ENCODE data around the gene LSM6.
A peak's percentile ranks its signal among the peaks of the same experiment; 100 is the strongest.

The LSM6 gene

DNA sequence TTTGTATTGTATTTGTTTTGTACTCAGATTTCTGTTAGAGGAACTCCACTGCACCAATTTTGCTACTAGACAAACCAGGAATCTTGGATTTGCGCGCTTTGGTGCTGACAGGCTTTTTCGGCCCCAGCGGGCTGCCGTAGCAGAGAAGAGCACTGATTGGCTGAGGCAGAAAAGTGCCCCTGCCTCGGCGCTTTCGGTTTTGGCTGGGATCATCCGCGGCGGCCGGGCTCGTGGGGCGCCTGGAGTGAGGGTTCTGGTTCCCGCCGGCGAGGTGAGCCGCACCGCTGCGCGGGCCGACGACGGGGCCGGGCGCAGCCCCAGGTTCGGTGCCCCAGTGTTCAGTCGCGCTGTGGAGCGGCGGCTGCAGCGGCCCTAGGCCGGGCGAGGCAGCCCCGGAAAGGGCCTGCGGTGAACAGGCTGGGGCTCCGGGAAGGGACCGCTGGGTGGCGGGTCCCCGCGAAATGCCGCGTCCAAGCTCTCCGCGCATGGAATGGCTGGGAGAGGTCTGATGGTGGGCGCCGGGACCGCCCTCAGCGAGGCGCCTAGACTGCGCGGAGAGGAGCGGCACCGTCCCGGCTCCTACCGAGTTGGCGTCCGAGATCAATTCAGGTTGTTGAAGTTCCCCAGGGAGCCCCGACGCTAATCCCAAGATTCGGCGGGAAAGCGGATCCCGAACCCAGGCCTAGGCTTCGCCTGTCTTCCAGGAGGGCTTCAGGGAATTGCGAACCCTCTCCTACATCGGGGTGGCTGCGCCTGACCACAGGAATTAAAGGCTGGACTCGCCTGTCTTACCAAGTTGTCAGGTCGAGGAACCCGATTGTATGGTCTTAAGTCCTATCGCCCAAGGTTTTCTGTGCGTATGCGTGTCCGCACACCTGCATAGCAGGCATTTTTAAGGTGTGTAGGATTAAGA, at the start of gene LSM6:
TSS of gene LSM6 (plus strand) at position 178 of the 913 bp plus-strand sequence. CDS start 7,204 bp downstream, outside the sequence.
- peak; percentile 67 for DNase-seq (ENCODE audit: low read depth, low spot score)

DNA sequence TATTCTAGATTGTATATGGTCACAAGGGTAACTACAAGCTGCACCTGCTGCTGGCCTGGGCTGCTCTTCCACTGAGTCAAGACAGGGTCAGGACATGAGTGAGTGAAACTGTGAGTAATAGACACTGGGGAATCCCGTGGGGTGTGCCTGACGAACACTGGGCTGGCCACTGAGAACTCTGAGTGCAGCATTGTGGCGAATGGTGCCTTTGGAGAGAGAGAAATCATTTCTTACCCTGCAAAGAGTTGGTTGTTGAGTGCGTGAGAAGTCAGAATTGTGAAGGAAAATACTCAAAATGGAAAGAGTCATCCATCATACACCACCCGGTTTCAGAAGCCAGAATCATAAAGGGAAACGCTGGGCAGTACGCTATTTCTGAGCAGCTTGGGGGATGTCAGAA, 43.1 kb upstream of the LSM6 start:
- DNase-seq (ENCODE audit: low read depth, low spot score): no peak

DNA sequence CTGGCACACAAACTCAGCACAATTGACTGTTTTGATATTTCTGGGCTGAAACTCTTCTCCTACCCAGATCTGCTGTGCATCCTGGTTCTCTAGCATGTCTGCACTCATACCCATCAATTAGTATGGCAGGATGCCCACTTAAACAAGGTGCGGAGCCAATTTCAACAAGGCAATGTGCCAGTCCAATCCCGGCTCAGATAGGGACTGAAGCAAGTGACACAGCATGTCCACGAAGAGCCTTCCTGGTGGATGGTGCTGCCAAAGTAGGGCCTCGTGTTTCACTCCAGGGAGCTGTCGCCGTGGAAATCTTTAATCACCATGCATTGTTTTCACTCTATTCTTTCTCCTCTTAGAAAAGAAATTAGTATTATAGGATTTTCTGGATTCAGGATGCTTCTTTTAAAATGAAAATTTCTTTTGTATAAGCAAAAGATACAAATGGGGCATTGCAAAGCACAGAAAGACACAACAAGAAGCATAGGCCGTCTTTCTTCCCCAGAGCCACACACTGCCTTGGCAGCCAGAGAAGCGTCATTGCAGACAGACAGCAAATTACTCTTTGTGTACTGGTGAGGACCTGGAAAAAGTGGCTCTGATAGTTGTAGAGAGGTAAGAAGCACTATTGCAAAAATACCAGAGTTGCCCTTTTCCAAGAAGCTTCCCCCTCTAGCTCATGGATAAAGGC, 40.6 kb upstream of the LSM6 start:
- no peak for DNase-seq (ENCODE audit: low read depth, low spot score)

- DNase-seq (ENCODE audit: low read depth, low spot score): no peak
These were observed 39.6 kb upstream of the LSM6 start for GRCh38 chr4:146135941-146136340.

DNA sequence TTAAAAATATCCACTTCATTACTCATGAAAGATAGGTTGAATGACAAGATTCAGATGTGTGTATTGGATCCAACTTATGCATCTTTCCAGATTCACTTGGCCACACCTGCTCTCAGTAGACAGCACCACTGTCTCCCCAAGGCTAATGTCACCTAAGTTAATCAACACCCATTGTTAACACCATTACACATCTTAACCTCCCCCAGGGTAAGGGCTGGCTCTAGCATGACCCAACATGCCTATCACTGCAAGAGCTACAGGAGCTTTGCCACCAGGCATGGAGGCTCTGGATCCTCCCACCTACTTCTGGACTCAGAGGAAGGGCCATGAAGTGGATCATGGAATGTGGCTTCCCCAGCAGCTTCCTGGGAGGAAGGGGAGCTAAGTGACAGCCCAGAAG, 32.8 kb upstream of the LSM6 start:
- no peak for DNase-seq (ENCODE audit: low read depth, low spot score)

GRCh38 chr4:146143888-146144287, 31.6 kb upstream of the LSM6 start:
- no peak for DNase-seq (ENCODE audit: low read depth, low spot score)

DNA sequence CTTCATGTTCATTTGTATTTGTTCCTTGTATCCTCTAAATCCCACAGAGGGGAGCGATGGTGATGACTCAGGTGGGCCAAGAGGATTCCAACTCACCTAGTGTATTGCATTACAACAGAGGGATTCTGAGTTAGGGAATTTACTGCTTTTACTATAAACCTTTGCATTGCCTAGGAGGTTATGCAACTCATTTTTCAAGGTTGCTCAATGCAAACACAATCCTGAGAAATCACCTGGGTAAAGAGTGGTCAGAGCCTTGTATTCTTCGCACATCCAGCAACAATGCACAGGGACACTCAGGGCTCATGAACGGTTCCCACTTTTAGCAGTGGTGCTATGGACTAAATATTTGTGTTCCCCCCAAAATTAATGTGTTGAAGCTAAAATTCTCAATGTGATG, 28.6 kb upstream of the LSM6 start:
- no peak for DNase-seq (ENCODE audit: low read depth, low spot score)

GRCh38 chr4:146148021-146148420, 27.5 kb upstream of the LSM6 start:
- no peak for DNase-seq (ENCODE audit: low read depth, low spot score)

DNA sequence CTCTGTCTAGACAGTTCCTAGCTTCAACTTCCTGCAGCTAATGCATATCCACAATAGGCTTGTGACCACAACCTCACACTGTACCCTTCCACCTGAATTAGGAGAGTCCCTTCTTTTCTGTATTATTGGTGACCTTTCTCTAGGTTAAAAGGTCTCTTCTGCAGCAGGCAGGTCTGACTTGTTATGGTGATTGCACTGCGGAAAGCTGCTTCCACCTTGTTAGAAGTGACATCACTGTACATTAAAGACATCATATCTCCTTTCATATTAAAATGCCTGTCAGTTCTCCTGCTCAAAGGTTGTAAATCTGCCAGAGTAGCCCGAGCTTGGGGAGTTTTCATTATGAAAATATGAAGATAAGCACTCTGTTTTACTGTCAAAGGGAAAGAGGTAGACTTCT, 21.5 kb upstream of the LSM6 start:
- no peak for DNase-seq (ENCODE audit: low read depth, low spot score)

DNA sequence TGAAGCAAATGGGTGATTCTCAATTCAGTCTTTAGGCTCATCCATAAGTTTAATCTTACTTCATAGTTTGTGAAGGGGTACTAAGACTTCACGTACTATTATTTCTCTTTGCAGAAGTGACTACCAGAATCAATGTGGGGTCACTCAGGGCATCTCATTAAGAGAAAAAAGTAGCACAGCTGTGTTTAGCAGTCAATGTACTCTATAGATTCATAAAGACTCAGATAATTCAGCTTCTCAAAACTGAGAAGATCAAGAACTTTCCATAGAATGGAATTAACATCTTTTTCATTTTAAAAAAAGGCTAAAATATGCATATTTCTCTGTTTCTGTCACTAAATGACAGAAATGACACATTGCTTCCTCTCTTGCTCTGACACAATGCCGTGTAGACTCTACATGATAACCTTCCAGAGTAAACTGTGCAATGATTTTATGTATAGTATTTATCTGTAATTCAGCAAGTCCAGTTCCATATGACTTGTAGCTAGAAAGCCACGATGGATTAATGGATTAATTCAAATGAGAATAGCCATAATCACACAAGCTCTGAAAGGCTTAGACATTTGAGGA, 20.3 kb upstream of the LSM6 start:
- no peak for DNase-seq (ENCODE audit: low read depth, low spot score)

DNA sequence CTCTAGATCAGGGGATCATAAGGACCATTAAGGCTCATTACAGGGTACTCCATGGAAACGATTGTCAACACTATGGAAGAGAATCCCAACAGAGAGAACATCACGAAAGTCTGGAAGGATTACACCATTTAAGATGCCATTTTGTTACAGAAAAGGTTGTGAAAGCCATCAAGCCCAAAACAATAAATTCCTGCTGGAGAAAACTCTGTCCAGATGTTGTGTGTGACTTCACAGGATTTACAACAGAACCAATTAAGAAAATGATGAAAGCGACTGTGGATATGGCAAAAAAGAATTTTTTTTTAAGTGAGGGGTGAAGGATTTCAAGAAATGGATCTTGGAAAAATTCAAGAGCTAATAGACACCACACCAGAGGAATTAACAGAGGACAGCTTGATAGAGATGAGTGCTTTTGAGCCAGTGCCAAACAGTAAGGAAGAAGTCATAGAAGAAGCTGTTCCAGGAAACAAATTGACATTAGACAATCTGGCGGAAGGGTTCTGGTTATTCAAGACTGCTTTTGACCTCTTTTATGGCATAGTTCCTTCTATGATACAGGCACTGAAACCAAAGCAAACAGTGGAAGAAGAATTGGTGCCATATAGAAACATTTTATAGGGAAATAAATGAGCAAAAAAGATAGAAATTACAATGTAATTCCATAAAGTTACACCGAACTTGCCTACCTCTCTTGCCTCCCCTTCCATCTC, 17.3 kb upstream of the LSM6 start:
- DNase-seq (ENCODE audit: low read depth, low spot score): no peak

- DNase-seq (ENCODE audit: low read depth, low spot score): no peak
These were observed 16.0 kb upstream of the LSM6 start for GRCh38 chr4:146159384-146160058.

DNA sequence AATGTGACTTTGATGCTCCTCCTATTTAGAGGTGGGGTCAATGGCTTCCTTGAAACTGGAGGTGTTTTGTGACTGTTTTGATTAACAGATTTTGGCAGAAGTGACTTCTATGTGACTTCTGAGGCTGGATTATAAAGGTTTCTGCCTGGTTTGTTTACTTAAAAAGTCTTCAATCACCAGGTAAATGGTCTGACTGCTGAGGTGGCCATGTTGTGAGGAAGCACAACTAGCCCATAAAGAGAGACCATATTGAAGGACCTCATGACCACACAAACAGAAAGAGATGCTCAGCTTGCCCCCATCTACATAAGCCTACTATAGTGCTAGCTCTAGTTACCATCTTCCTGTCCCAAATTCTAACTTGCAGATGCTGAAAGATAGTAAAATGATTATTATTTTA, 14.3 kb upstream of the LSM6 start:
- DNase-seq (ENCODE audit: low read depth, low spot score): no peak

DNA sequence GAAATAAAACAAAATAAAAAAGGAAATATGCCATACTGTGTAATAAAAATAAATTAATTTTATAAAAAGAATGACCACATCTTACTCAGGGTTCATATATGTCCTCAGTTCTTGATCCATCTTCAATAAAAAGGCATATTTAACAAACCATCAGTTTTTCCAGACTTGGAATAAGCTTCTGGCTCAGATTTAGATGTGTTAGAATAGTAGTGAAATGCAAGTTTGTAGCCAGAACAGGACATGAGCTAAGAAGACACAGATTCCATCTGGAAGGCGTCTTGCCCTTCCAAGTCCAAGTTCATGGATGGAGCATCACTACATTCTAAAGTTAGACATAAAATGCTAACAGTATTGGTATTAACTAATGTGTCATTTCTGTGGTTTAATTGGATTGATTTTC, 10.3 kb upstream of the LSM6 start:
- no peak for DNase-seq (ENCODE audit: low read depth, low spot score)

DNA sequence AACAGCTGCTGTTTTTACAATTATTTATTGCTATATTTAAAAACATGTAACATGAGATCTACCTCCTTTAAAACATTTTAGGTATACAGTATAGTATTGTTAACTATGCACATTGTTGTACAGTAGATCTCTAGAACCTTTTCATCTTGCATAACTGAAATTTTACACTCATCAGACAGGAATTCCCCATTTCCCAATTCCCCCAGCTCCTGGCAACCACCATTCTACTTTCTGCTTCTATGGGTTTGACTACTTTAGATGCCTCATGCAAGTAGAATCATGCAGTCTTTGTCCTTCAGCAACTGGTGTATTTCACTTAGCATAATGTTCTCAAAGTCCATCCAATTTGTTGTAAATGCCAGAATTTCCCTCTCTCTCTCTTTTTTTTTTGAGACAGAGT, 9.7 kb upstream of the LSM6 start:
- DNase-seq (ENCODE audit: low read depth, low spot score): no peak

GRCh38 chr4:146170149-146170548, 5.4 kb upstream of the LSM6 start:
- DNase-seq (ENCODE audit: low read depth, low spot score): no peak

- DNase-seq (ENCODE audit: low read depth, low spot score): no peak
These were observed 1.4 kb downstream of the LSM6 start for GRCh38 chr4:146176891-146177290.

DNA sequence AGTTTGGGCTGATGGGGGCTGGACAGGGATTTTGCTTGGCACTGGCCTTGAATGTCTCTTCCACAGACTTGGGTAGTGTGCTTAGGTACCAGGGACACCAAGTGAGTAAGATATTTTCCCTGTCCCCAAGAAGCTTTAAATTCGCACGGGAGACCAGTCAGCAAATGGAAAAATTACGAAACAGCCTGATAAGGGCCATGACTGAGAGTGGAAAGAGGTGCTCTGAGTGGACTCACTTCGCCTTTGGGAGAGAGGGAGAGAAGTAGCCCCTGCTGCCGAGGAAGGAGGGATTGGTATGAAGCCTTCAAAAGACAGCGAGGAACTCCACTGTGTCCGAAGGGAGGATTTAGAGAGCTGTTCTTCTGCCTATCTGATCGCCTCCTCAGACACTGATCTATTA, 2.6 kb downstream of the LSM6 start:
- no peak for DNase-seq (ENCODE audit: low read depth, low spot score)

- DNase-seq (ENCODE audit: low read depth, low spot score): no peak
These were observed 4.4 kb downstream of the LSM6 start for GRCh38 chr4:146179784-146180370.

DNA sequence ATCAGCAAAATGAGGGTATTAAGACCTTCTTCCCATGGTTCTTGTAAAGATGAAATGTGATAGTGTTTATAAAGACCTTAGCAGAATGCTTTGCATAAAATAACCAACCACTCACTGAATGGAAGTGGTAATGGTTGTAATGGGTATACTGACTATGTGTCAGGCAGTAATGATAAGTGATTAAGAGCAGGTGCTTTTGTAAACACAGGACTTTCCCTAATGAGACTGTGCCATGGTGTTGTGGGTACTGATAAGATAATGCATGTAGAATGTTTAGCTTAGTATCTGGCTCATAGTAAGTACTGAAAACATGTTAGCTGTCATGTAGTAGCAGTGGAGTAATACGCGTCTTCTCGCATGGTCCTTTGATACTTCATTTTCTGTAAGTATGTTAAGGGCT, 6.9 kb downstream of the LSM6 start:
- no peak for DNase-seq (ENCODE audit: low read depth, low spot score)

DNA sequence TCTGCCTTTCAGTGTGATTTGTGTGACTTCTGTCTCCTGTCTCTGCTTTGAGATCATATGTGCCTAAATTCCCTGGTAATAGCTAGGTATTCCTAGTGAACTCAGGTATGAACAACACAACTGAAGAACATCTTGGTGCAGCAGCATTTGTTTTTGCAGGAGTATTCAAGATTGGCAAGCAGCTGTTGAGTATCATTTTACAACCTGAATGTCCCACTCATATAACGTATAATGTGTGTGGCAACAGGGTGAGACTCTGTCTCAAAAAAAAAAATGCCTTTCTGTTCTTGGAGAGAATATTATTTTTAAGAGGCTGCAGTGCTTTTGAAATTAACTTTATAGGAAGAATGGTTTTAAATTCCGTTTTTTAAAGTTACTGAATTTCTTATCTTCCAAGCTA, 7.7 kb downstream of the LSM6 start:
- no peak for DNase-seq (ENCODE audit: low read depth, low spot score)

Data from activated naive CD8-positive, alpha-beta T cell treated with anti-CD3 and anti-CD28 coated beads, Interleukin-2, amount 50 U/mL, for 16 hours (primary cell).